ENCODE measurements around the gene ZNF586.
A peak's percentile ranks its signal among the peaks of the same experiment; 100 is the strongest.
"Not testable (repeated sequence)": the region's sequence is repeated elsewhere in the genome, so short reads cannot be mapped to it uniquely, and the experiment has no call there.

The ZNF586 gene

GRCh38 chr19:57819475-57820148, 50.1 kb downstream of the ZNF586 start:
- peak; percentile 83 for DNase-seq (ENCODE audit: low read depth)
- peak overlapping the region; percentile 99 for H3K4me3 ChIP-seq (ENCODE audit: low read depth, low read length)

GRCh38 chr19:57820599-57820998, 51.1 kb downstream of the ZNF586 start:
- H3K4me3 ChIP-seq (ENCODE audit: low read depth, low read length): peak overlapping the region; percentile 99

GRCh38 chr19:57821095-57821494, 51.6 kb downstream of the ZNF586 start:
- DNase-seq (ENCODE audit: low read depth): not testable (repeated sequence)
- peak overlapping the region; percentile 99 for H3K4me3 ChIP-seq (ENCODE audit: low read depth, low read length)

More at GRCh38 chr19:57820599-57820998, 51.1 kb downstream of the ZNF586 start:
- DNase-seq (ENCODE audit: low read depth): no peak

- not testable (repeated sequence) for DNase-seq (ENCODE audit: low read depth); H3K4me3 ChIP-seq (ENCODE audit: low read depth, low read length)
These were observed 52.0 kb downstream of the ZNF586 start for GRCh38 chr19:57821501-57821900.

- not testable (repeated sequence) for H3K4me3 ChIP-seq (ENCODE audit: low read depth, low read length); DNase-seq (ENCODE audit: low read depth)
These were observed 53.7 kb downstream of the ZNF586 start for GRCh38 chr19:57823155-57823554.

- not testable (repeated sequence) for H3K4me3 ChIP-seq (ENCODE audit: low read depth, low read length); DNase-seq (ENCODE audit: low read depth)
These were observed 54.1 kb downstream of the ZNF586 start for GRCh38 chr19:57823608-57824007.

- H3K4me3 ChIP-seq (ENCODE audit: low read depth, low read length): no peak overlapping the region
- no peak for DNase-seq (ENCODE audit: low read depth)
These were observed 56.0 kb downstream of the ZNF586 start for GRCh38 chr19:57825511-57825910.

GRCh38 chr19:57829316-57829715, 59.8 kb downstream of the ZNF586 start:
- no peak overlapping the region for H3K4me3 ChIP-seq (ENCODE audit: low read depth, low read length)
- no peak for DNase-seq (ENCODE audit: low read depth)

GRCh38 chr19:57830071-57830602, 60.7 kb downstream of the ZNF586 start, which contains the start of gene ZNF587B:
Gene ZNF587B (plus strand): TSS chr19:57830299. CDS start chr19:57830529, 230 bp downstream.
- peak within 1 kb of the TSS; percentile 34 for H3K4me3 ChIP-seq (ENCODE audit: low read depth, low read length)
- DNase-seq (ENCODE audit: low read depth): no peak
